DLD1 (cell line): ENCODE measurements around the gene VWCE.
"Not testable (repeated sequence)": the region's sequence is repeated elsewhere in the genome, so short reads cannot be mapped to it uniquely, and the experiment has no call there.

Experiments used
- in situ Hi-C: cut with HindIII; loops from 2 replicates; pipeline ENCODE4 v1.10.0; 2017; ENCODE audit warnings: low sequenced_read_pairs

VWCE gene

DNA sequence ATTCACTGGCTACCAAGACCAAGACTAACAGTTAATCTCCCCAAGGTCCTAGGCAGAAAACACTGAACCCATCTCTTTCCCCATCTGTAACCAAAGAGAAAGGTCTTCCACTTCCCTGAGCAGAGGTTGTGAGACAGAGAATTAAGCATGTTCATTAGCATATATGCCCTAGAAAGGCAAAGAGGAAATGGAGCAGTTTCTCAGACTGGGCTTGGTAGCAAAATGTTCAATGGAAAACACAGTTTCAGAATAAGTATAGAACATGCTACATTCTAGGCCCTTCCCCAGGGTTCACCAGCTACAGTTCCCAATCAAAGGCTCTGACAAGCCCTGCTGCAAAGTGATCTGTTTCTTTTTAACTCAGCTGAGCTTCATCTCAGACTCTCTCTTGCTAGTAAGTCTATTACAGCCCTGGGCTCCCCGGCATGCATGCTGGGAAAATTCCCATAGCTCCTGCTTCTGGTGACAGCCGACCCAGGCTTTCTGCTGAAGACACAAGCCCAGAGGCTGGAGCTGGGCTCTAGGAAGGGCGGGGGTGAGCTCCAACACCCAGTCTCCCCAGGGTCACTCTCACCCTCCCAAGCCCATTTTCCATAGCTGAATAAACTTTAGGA is 81.3 kb downstream of the VWCE start:
- in situ Hi-C loops: not testable (repeated sequence)

DNA sequence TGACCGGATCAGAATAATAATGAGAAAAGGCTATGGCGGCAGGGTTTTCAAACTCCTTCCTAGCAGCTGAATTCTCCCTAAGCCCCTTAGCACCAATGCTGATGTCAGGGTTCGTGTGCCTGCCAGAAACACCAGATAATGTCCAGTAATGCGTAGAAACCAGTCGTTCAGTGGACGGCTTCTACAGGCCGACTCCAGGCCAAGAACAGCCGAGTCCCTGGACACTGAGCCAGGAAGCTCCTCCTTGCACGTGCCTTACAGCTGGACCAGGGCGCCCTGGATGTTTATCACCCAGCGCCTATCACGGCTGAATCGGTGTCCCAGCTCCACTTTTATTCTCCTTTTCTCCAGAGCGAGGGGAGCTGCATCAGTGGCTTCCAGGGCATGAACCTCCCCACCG is 82.9 kb downstream of the VWCE start:
- in situ Hi-C loops: not testable (repeated sequence)

DNA sequence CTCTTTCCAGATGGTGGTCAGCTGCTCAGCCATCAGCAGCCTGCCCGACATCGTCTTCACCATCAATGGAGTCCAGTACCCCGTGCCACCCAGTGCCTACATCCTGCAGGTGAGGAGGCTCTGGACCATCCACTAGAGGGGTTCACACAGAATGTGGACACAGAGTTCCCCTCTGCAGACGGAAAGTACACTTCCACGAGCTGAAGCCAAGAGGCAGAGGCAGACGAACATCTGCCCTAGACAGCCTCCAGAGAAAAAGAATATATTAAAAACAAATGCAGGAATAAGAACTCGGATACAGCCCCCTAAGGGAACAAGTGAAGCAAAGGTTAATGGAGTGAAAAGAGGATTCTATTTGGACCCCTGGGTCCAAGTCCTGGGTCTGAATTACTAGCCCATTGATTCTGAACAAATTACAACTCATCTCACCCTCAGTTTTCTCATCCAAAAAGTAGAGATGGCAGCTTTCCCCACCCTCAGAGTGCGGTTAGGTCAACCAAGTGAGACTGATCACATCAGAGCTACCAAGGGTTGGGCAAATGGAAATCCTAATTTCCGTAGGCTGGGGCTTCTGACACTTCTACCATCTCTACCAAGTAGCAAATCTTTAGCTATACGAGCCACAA is 83.7 kb downstream of the VWCE start:
- in situ Hi-C loops: not testable (repeated sequence)

DNA sequence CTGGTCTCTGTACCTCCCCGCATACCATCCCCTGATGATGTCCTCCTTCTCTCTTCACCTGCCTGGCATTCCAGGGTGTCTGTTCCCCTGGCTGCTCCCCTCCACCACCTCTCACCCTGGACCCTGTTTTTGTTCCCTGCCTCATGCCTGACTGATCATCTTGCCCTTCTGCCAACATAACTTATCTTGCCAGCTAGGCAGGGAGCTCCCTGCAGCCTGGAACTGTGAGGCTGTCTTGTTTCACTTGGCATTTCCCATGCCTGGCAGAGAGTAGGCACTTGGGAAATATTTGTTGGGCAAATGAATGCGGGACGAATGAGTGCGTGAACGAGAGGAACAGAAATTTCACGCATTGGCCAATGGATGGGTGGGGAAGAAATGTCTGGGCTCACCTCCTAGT is 84.5 kb downstream of the VWCE start:
- in situ Hi-C loops: not testable (repeated sequence)
